ENCODE results near the gene HPS5.

Gene HPS5

DNA sequence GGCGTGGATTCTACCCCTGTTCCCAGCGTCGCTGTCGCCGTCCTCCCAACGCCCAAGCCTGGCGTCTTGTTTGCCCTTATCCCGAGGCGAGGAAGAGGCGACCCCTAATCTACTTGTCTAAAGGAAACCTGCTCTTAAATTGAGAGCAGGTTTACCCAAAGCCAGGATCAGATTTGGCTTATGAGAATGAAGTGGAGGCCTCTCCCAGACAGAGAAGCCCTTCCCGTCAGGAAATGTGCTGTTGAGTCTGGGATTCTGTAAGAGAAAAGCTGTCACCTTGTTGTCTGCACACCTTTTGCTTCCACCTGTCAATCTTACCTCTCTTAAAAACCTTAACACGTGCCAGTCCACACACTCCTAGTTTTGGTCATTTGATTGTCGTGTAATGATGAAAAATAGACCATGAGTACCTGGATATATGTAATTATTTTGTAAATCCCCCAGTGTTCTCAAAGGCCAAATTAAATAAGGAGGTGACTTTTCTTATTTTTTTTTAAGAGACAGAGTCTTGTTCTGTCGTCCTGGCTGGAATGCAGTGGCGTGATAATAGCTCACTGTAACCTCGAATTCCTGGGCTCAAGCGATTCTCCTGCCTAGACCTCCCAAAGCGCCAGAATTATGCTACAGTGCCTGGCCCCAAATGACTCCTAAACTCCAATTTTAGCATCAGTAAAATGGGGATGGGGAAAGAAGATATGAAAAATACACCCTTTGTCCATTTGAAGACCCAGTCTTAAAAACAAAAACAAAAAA, 1.1 kb upstream of the HPS5 start:
- DNase-seq (ENCODE audit: extremely low spot score, insufficient read length, low read depth) (no peak), FAIRE-seq (peak; percentile 18)

- DNase-seq (ENCODE audit: extremely low spot score, insufficient read length, low read depth): no peak
- FAIRE-seq: no peak
Observed at GRCh38 chr11:18321578-18321968, 367 bp downstream of the HPS5 start.

DNA sequence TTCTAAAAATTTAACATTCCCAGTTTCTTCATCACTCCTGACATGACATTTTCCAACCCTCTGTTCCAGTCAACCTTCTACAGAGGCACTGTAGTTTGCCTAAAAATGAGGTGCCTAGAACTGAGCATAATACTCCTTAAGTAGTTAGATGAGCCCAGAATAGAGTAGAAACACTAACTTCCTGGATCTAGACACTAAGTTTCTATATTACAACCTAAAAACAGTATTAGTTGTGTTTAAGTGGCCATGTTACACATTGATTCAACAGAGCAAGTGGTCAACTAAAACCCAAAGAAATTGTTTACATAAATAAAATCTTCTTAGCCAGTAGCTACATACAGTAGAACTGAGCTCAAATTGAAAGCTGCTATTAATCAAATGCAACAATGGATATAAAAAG, 1.3 kb downstream of the HPS5 start:
- no peak for DNase-seq (ENCODE audit: extremely low spot score, insufficient read length, low read depth)
- FAIRE-seq: no peak

DNA sequence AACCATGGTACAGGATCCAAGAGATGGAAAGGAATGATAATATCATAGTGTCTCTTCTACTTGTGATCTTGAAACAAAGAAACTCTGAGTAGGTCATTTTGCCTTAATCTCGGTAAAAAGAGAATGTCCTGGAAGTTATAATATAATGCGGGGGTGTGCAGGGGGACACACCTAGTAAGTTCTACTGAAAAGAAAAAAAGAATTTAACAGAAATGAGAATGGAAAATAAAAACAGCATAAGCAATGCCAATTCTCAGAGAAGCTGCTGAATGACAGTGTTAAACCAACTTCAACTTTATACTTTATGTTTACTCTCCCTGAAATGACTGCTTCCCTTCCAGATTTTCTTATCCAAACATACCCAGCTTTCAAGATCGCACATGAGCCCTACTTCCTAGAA, 2.0 kb downstream of the HPS5 start:
- FAIRE-seq (no peak), DNase-seq (ENCODE audit: extremely low spot score, insufficient read length, low read depth) (no peak)

- no peak for FAIRE-seq
- DNase-seq (ENCODE audit: extremely low spot score, insufficient read length, low read depth): no peak
Observed at GRCh38 chr11:18317551-18317950, 4.4 kb downstream of the HPS5 start.

DNA sequence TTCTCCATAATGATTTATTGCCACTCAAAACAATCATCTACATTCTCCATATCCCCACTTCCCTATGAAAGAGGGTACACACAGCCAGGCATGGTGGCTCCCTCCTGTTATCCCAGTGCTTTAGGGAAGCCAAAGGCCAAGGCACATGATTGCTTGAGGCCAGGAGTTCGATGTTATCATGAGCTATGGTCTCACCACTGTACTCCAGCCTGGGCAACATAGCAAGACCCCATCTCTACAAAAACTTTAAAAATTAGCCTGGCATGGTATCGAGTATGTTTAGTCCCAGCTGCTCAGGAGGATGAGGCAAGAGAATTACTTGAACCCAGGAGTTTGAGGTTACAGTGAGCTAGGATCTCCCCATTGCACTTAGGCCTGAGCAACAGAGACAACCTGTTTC, 6.0 kb downstream of the HPS5 start:
- DNase-seq (ENCODE audit: extremely low spot score, insufficient read length, low read depth) (no peak), FAIRE-seq (no peak)

DNA sequence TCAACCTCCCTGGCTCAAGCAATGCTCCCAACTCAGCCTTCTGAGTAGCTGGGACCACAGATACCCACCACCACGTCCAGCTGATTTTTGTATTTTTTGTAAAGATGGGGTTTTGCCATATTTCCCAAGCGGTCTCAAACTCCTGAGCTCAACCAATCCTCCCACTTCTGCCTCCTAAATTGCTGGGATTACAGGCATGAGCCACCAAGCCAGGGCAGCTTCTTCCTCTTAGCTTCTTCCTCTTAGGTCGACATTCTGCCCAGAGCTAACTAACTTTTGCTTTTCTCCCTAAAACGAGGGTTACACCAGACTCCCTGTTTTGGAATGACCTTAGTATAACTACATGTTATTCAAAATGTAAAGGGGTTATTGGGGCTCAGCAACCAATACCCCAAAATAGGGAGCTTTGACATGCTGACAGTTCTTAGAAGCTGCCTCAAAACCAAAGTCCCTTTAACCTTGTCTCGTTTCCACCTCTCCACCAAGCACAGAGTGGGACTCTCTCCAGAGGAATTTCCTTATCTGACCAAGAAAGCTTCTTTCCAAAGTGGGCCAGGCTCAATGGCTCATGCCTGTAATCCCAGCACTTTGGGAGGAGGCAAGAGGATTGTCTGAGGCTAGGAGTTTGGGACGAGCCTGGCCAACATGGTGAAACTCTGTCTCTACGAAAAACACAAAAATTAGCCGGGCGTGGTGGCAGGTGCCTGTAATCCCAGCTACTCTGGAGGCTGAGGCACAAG, 7.0 kb downstream of the HPS5 start:
- DNase-seq (ENCODE audit: extremely low spot score, insufficient read length, low read depth): no peak
- no peak for FAIRE-seq

DNA sequence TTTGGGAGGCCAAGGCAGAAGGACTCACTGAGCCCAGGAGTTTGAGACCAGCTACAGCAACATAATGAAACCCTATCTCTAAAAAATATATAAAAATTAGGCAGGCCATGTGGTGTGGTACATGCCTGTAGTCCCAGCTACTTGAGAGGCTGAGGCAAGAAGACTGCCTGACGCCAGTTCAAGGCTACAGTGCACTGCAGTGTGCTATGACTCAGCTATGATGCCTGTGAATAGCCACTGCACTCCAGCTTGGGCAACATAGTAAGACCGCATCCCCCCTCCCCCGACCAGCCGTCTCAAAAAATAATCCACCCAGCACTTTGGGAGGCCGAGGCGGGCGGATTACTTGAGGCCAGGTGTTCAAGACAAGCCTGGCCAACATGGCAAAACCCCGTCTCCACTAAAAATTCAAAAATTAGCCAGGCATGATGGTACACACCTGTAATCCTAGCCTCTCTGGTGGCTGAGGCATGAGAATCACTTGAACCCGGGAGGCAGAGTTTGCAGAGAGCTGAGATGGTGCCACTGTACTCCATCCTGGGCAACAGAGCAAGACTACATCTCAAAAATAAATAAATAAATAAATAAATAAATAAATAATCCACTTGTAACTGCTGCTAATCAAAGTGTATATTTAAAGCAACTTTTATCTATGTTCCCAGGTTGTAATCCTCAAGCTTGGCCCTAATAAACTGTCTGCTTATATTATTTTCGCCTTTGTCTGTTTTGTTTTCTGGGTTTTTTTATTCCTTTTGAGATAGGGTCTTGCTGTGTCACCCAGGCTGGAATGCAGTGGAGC, 7.8 kb downstream of the HPS5 start:
- no peak for DNase-seq (ENCODE audit: extremely low spot score, insufficient read length, low read depth)
- FAIRE-seq: no peak

DNA sequence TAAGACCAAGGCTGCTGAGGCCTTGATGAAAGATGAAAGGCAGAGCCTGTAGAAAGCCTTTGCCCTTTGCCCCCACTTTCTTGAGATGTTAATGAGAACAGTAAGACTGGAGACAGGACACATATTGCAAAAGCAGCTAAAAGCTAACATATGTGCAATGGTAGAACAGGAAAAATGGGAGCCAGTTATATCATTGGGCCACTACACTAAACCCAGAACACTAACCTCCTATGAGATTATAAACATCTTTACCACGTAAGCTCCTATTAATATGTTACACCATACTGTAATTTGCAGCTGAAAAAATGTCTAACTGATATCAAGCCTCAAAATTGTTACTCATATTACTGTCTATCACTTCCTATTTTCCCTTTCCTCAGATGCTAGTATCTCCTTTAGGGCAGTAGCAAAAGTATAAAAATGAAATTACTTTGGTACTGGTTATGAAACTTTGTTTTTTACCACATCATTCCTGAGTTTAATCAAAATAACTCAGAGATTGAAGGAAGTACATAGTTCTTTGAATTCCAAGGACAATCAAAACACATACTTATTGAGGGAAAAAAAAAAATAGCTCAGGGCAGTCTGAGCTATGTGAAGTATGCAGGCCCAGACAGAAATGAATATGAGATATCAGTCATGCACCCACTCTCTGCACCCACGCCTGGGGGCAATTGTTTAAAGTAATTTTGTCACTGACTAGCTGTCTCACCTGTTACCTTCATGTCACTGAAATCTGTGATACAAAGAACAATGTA, 9.1 kb downstream of the HPS5 start:
- DNase-seq (ENCODE audit: extremely low spot score, insufficient read length, low read depth) (no peak), FAIRE-seq (no peak)

DNA sequence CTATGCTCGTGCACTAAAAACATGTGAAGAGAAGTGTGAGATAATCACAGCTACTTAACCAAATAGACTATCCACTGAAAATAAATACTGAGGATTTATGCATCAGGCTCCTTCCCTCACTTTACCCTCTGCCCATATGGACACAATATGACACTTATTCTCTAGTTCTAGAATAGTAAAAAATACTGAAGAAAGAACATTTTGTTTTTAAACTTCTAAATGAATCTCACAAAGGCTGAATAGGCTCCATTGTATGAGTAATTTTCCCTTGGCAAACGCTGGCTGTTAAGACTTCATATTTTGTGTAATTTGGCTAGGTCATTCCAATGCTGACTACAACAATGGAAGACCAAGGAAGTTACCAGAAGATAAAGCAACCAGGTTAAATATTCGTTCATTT, 9.9 kb downstream of the HPS5 start:
- DNase-seq (ENCODE audit: extremely low spot score, insufficient read length, low read depth) (no peak), FAIRE-seq (no peak)

GRCh38 chr11:18310800-18311340, 11.1 kb downstream of the HPS5 start:
- FAIRE-seq (peak; percentile 46), DNase-seq (ENCODE audit: extremely low spot score, insufficient read length, low read depth) (peak; percentile 14)

DNA sequence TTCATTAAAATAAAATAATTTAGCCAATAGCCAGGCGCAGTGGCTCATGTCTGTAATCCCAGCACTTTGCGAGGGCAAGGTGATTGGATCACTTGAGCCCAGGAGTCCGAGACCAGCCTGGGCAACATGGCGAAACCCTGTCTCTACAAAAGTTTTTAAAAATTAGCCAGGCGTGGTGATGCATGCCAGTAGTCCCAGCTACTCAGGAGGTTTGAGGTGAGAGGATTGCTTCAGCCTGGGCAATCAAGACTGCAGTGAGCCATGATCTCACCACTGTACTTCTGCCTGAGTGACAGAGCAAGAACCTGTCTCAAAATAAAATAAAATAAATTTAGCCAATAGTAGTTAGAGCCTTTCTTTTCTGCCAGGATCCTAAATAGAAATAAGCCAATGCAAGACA, 12.2 kb downstream of the HPS5 start:
- DNase-seq (ENCODE audit: extremely low spot score, insufficient read length, low read depth) (no peak), FAIRE-seq (no peak)

DNA sequence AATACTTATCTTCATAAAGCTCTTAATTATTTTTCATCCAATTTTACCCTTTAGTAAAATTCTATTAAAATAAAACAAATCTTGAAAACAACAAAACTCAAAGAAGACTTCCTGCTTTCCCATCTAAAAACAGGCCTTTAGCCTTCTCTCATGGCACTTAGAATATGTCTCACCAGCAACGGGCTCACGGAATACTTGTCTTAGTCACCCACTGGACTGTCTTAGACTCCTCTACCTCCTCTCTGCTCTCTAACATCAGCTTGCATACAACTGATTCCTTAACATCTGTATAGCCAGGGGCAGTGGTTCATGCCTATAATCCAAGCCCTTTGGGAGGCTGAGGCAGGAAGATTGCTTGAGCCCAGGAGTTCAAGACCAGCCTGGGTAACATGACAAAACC, 13.7 kb downstream of the HPS5 start:
- FAIRE-seq: no peak
- no peak for DNase-seq (ENCODE audit: extremely low spot score, insufficient read length, low read depth)

DNA sequence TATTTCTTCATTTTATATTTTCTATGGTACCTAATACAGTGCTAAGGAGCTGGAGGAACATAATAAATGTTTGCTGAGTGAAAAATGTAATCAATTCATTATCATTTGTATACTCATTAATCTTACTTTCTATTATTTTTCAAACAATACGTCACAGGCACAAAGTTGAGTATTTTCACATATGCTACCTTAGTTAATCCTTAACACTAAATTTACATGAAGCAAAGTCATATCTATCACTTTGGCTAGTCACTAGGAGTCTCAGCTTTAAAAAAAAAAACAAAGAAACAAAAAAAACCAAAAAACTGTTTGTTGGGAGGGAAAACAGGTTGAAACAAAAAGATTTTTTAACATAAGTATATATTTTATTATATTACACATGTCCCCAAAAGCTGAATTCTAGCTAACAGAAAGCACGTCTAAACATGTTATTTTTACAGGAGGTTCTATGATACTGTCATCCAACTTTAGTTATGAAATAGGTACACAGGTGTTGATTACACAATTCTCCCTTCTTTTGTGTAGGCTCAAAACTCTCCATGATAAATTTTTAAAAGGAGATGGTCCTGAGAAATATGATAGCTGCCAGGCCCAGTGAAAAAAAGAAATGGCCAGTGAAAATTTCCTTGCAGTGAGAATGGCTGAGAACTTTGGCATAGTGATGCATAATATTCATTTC, 14.3 kb downstream of the HPS5 start:
- FAIRE-seq (no peak), DNase-seq (ENCODE audit: extremely low spot score, insufficient read length, low read depth) (no peak)

DNA sequence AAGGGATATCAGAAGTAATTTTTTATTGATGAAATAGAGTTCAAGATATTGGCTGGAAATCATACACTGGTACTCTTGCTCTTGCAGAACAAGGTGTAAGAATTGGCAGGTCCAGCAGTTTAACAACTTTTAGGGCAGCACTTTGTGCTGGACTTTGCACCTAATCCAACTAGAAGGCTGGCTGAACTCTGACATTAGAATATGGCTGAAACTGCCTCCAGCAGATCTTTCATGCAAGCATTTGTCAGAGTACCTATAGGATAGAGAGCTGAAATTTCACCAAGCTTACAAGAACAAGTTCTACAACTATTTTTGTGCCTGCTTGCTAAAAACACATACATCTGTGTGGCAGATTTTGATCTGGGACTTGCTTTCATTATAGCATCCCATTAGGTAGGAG, 17.2 kb downstream of the HPS5 start:
- DNase-seq (ENCODE audit: extremely low spot score, insufficient read length, low read depth) (no peak), FAIRE-seq (no peak)

DNA sequence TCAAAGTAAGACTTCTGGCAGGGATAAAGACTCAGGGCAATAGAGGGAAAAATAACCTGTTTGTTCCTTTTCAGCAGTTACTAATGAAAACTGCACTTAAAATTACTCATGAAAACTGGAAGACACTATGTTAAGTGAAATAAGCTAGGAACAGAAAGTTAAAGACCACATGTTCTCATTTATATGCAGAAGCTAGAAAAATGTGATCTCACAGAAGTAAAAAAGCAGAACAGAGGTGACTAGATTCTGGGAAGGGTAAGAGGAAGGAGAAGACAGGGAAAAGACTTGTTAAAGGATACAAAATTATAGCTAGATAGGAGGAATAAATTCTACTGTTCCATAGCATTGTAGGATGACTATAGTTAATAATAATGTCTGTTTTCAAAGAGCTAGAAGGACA, 22.2 kb downstream of the HPS5 start:
- FAIRE-seq (no peak), DNase-seq (ENCODE audit: extremely low spot score, insufficient read length, low read depth) (no peak)

- DNase-seq (ENCODE audit: extremely low spot score, insufficient read length, low read depth) (no peak), FAIRE-seq (no peak)
Observed at GRCh38 chr11:18295316-18295715, 26.6 kb downstream of the HPS5 start.

GRCh38 chr11:18294862-18295261, 27.1 kb downstream of the HPS5 start:
- FAIRE-seq (peak; percentile 59), DNase-seq (ENCODE audit: extremely low spot score, insufficient read length, low read depth) (no peak)

- FAIRE-seq: no peak
- DNase-seq (ENCODE audit: extremely low spot score, insufficient read length, low read depth): no peak
Observed at GRCh38 chr11:18288911-18289310, 33.0 kb downstream of the HPS5 start.

Data from GM18507 (cell line).